Frontal cortex (tissue), 4 donors: ENCODE data around the gene ICAM4. TPM values are rescaled to one million over a fixed set of nuclear protein-coding genes. Genes with fewer than 3 reads are reported as not detected.

Experiments
- DNase-seq, 2 donors: peaks; one replicate each; pipeline ENCODE4 v3.0.0; 2012; ENCODE audit warnings: low spot score in 2 of 2
- FAIRE-seq: peaks from 2 replicates; lab custom pipeline; 2012; peaks lifted over from hg19 to GRCh38; lab: Jason Lieb, UNC
- total RNA-seq: library from RNA; depleted of rRNA; stranded (reverse); fragments of >200 nt; gene quantifications from one replicate; pipeline ENCODE4 v1.2.3, GENCODE V29; 2014
- donor health status: control.
- donor health status: control.
- donor health status: control.

The ICAM4 gene
- total RNA-seq, 1 donor from 2014 or later, result 0.41 TPM

DNA sequence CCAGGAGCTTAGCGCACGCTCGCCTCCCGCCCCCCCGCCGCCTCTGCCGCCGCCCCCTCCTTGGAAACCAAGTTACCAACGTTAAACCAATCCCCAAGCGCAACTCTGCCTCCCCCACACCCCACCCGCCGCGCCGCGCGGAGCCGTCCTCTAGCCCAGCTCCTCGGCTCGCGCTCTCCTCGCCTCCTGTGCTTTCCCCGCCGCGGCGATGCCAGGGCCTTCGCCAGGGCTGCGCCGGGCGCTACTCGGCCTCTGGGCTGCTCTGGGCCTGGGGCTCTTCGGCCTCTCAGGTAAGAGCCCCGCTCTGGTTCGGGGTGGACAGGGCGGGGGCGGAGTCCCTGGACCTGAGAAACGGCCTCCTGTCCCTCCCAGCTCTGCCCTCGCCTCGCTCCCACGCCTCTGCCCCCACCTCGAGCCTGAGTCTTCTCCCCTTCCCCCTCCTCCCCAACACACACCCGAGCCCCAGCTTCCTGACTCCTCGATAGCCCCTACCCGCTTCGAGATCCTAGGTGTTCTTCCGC, 3.1 kb downstream of the ICAM4 start, which contains the start of gene ICAM5:
ICAM5 (plus strand) TSS at position 117 of the 521 bp plus-strand sequence; CDS start at position 209, 92 bp downstream.
- DNase-seq (no peak), FAIRE-seq (no peak)

GRCh38 chr19:10290357-10290875, 3.7 kb downstream of the ICAM4 start:
- FAIRE-seq (no peak), DNase-seq (no peak)

GRCh38 chr19:10290876-10291553, 4.3 kb downstream of the ICAM4 start:
- FAIRE-seq (no peak), DNase-seq (no peak)

GRCh38 chr19:10291554-10292205, 4.9 kb downstream of the ICAM4 start:
- no peak for DNase-seq
- no peak for FAIRE-seq

GRCh38 chr19:10292206-10292788, 5.5 kb downstream of the ICAM4 start:
- no peak for FAIRE-seq
- DNase-seq, result peak in 1 of 2 donors; percentile 71

DNA sequence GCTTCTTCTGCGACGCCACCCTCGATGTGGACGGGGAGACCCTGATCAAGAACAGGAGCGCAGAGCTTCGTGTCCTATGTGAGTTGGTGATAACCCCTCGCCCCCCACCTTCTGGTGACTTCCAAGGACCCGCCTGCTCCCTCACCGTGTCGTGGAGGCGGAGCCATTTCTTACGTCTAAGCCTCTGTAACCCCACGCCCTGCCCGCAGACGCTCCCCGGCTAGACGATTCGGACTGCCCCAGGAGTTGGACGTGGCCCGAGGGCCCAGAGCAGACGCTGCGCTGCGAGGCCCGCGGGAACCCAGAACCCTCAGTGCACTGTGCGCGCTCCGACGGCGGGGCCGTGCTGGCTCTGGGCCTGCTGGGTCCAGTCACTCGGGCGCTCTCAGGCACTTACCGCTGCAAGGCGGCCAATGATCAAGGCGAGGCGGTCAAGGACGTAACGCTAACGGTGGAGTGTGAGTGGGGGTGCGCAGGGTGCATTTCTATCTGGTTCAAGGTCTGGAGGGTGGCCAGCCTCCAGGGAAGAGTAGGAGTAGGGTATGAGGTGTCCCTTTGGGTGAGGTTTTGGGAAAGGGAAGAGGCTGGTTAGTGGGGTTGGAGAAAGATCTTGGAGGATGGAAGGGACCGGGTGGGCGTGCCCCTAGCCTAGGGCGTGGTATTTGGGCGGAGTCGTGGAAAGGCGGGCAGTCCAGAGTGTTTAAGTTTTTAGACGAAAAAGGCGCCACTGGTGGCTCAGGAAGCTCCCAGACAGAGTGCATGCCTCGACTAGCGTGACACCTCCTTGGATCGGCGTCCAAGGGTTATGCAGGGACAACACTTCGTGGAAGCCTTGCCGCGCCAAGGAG, 6.3 kb downstream of the ICAM4 start:
- DNase-seq (no peak), FAIRE-seq (no peak)

GRCh38 chr19:10293637-10294367, 7.0 kb downstream of the ICAM4 start:
- no peak for FAIRE-seq
- no peak for DNase-seq

GRCh38 chr19:10294368-10294697, 7.6 kb downstream of the ICAM4 start:
- no peak for FAIRE-seq
- no peak for DNase-seq

DNA sequence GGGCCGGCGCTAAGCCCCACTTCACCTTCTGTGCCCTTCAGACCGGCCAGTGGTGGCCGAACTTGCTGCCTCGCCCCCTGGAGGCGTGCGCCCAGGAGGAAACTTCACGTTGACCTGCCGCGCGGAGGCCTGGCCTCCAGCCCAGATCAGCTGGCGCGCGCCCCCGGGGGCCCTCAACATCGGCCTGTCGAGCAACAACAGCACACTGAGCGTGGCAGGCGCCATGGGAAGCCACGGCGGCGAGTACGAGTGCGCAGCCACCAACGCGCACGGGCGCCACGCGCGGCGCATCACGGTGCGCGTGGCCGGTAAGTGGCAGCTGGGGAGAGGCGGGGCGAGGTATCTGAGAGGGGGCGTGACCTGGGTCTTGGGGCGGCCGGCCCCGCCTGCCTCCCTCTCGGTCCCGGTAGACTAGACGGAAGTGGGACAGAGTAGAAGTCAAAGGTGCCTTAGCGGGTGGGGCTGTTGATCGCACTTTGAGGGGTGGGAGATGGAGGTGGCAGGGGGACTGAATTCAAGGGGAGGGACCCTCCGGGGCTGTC, 8.6 kb downstream of the ICAM4 start:
- DNase-seq (no peak), FAIRE-seq (no peak)

- no peak for FAIRE-seq
Measured at GRCh38 chr19:10295847-10296591, 9.3 kb downstream of the ICAM4 start.

DNA sequence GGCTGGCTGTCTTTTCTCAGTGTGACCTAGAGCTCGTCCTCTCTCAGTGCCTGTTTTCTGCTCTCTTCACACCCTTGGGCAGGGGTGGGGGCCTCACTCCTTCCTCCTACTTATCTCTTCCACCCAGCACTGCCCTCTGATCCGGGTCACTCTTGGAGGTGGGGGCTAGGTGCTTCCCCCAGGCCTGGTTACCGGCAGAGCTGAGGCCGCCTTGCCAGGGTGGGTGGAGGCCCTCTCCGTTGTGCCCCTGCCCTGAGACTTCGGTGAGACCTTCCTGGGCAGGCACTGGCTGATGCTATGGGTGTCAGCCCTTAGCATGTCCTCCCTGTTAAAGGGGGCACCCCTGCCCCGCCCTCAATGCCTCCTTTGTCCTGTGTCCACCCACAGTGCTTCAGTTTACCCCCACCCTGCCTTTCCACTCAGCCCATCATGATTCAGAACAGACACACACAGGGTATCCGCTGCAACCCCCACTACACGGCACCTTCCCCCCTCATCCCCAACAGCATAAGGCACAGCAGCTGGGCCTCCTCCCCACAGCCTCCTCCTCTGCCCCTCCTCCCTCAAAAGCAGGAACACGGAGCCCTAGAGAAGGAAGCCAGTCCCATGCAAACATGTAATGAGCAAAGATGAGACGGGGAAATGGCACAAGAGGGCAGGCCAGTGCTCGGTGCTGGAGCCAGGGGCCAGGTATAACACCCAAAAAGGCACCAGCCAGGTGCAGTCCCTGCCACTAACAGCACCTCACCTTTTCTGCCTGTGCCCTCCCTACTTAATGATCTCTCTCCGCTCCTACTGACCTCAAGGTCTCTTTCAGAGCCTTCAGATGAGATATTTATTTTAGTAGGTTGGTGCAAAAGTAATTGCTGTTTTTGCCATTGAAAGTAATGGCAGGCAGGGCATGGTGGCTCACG, 13.0 kb downstream of the ICAM4 start:
- FAIRE-seq (no peak), DNase-seq (no peak)

More at GRCh38 chr19:10295847-10296591, 9.3 kb downstream of the ICAM4 start:
- DNase-seq, result no peak

- DNase-seq, result no peak
- no peak for FAIRE-seq
Measured at GRCh38 chr19:10305139-10305806, 18.5 kb downstream of the ICAM4 start.

DNA sequence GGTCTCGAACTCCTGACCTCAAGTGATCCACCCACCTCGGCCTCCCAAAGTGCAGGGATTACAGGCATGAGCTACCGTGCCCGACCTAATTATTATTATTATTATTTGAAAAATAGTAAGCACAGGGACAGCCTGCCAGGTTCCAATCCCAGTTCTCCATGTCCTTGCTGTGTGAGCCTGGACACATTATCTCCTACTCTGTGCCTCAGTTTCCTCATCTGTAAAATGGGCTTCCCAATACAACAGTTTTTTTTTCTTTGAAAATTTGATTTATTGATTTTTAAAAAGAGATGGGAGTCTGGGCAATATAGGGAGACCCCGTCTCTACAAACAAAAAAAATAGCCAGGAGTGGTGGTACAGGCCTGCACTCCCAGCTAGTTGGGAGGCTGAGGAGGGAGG, 19.6 kb downstream of the ICAM4 start:
- DNase-seq (no peak), FAIRE-seq (no peak)

DNA sequence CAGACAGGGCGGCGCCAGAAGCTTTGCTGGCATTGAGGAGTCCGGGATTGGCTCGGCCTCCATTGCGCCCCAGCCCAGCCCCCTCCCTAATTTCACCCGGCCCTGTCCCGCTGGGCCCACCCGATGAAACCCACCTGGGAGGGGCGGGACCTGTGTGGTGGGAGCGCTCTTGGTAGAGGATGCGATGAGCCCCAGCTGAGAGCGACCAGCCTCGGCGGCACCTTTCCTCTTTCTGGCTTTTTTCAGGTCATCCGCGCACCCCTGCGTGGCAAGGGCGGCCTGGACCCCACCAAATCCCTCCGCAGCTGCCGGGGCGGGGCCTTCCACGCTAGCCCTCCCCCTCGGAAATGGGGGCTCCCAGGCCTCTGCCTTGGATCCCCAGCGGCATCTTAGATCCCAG, 22.7 kb downstream of the ICAM4 start, which contains the start of gene ZGLP1:
ZGLP1 (minus strand) TSS at position 393 of the 400 bp plus-strand sequence.
- FAIRE-seq (no peak), DNase-seq (no peak)

GRCh38 chr19:10315335-10316214, 28.8 kb downstream of the ICAM4 start, which contains the start of gene FDX2:
Gene FDX2, minus strand, starts transcription at chr19:10316015. Its CDS starts 19 bp downstream, at chr19:10315996.
- FAIRE-seq (no peak), DNase-seq (peak; percentile 93 to 95)
